SK-N-SH treated with all-trans-retinoic acid at 6 μM for 48 hours (cell line): Measurements from ENCODE around the gene QRICH1.

Source experiments
- CREB5 ChIP-seq: fragments of 250-450 bp; sonication (Bioruptor Pico); IDR thresholded peaks from 2 replicates; pipeline ENCODE4 v1.5.1; 2020; ENCODE audit warnings: low read depth, mild to moderate bottlenecking, moderate library complexity
- GLIS3 ChIP-seq: fragments of 250-450 bp; sonication (Bioruptor Pico); IDR thresholded peaks from 2 replicates; pipeline ENCODE4 v1.5.0; 2020; ENCODE audit warnings: mild to moderate bottlenecking, moderate library complexity
- POU6F1 ChIP-seq: fragments of 250-450 bp; sonication (Bioruptor Pico); IDR thresholded peaks from 2 replicates; pipeline ENCODE4 v1.8.0; 2021; ENCODE audit warnings: low read depth, mild to moderate bottlenecking, moderate library complexity, borderline replicate concordance
- PPARA ChIP-seq: fragments of 250-450 bp; sonication (Bioruptor Pico); IDR thresholded peaks from 2 replicates; pipeline ENCODE4 v1.5.0; 2020; ENCODE audit warnings: mild to moderate bottlenecking, borderline replicate concordance
- TCF4 ChIP-seq: fragments of 250-450 bp; sonication (Bioruptor Pico); IDR thresholded peaks from 2 replicates; pipeline ENCODE4 v1.8.0; 2021; ENCODE audit warnings: mild to moderate bottlenecking, moderate library complexity, borderline replicate concordance
- ZFP3 ChIP-seq: fragments of 250-450 bp; sonication (Bioruptor Pico); IDR thresholded peaks from 2 replicates; pipeline ENCODE4 v1.5.0; 2020; ENCODE audit warnings: mild to moderate bottlenecking, moderate library complexity
- ZFP30 ChIP-seq: fragments of 450-650 bp; formaldehyde crosslinking; IDR thresholded peaks from 2 replicates; pipeline ENCODE4 v1.5.0; 2022; ENCODE audit warnings: mild to moderate bottlenecking, moderate library complexity
- ZNF70 ChIP-seq: fragments of 450-650 bp; formaldehyde crosslinking; IDR thresholded peaks from 2 replicates; pipeline ENCODE4 v1.5.0; 2020; ENCODE audit warnings: mild to moderate bottlenecking, moderate library complexity

- no peak for TF ChIP-seq POU6F1 (CRISPR knock-in tag)
- no peak for TF ChIP-seq CREB5 (CRISPR knock-in tag)
- no peak for TF ChIP-seq PPARA (CRISPR knock-in tag)
- TF ChIP-seq TCF4 (CRISPR knock-in tag) = no peak
- TF ChIP-seq ZFP3 (CRISPR knock-in tag) = no peak
- no peak for TF ChIP-seq GLIS3 (CRISPR knock-in tag)
- TF ChIP-seq ZNF70 (CRISPR knock-in tag) = no peak
- no peak for TF ChIP-seq ZFP30 (CRISPR knock-in tag)
Measured at GRCh38 chr3:49100046-49100615, 6.3 kb upstream of the QRICH1 start.
